Heart right ventricle (tissue), 16 donors: ENCODE results near the gene TMEM184C. TPM values are rescaled to one million over a fixed set of nuclear protein-coding genes. Genes with fewer than 3 reads are reported as not detected.
A peak's percentile ranks its signal among the peaks of the same experiment; 100 is the strongest.

Source experiments
- ATAC-seq, 8 donors: fragments of 200-7000 bp; cut with Tn5 transposase; one replicate each; pipeline ENCODE4 v1.9.1; 2020; ENCODE audit warnings: mild to moderate bottlenecking in 8 of 8, moderate library complexity in 8 of 8, moderate number of reproducible peaks in 1 of 8
- DNase-seq, 2 donors: peaks; one replicate each; pipeline ENCODE4 v3.0.0-alpha.2; 2020
- H3K27ac ChIP-seq, 10 donors: fragments of 200-600 bp; sonication (generic) in 2 of 10; one replicate each; pipeline versions ENCODE4 v1.5.0 to v1.8.0; 2020 to 2022; ENCODE audit warnings: mild to moderate bottlenecking in 3 of 10
- H3K27me3 ChIP-seq, 7 donors: fragments of 200-600 bp; one replicate each; pipeline ENCODE4 v1.8.0; 2021 to 2022; ENCODE audit warnings: mild to moderate bottlenecking in 2 of 7
- H3K36me3 ChIP-seq, 9 donors: fragments of 200-600 bp; sonication (generic) in 1 of 9; one replicate each; pipeline versions ENCODE4 v1.5.0 to v1.8.0; 2020 to 2022; ENCODE audit warnings: mild to moderate bottlenecking in 2 of 9
- H3K4me1 ChIP-seq, 9 donors: fragments of 200-600 bp; sonication (generic) in 1 of 9; one replicate each; pipeline versions ENCODE4 v1.5.0 to v1.8.0; 2020 to 2022; ENCODE audit warnings: mild to moderate bottlenecking in 4 of 9
- H3K4me3 ChIP-seq, 10 donors: fragments of 200-600 bp; sonication (generic) in 2 of 10; one replicate each; pipeline versions ENCODE4 v1.5.0 to v1.8.0; 2020 to 2022; ENCODE audit warnings: mild to moderate bottlenecking in 7 of 10, moderate library complexity in 2 of 10
- H3K9me3 ChIP-seq, 11 donors: fragments of 200-600 bp in 10 of 11; sonication (generic) in 2 of 11; one replicate each; pipeline versions ENCODE4 v1.5.0 to v1.8.0; 2013 to 2022; ENCODE audit warnings: mild to moderate bottlenecking in 2 of 11, control low read depth in 1 of 11, moderate library complexity in 1 of 11
- WGBS, 2 donors: extraction: QIAGEN DNeasy Blood & Tissue Kit; methylation state at CpG; one replicate each; pipeline ENCODE4 v1.1.7; 2013; ENCODE audit warnings: inconsistent platforms in 1 of 2; 5-methylcytosine and 5-hydroxymethylcytosine counted together
- intact Hi-C, 10 donors: fragments of 100-400 bp; cut with DNase I; formaldehyde crosslinking; loops; one replicate each; pipeline versions ENCODE4 v1.11.1 to v1.14.2; 2022
- polyA plus RNA-seq, 2 donors: library from polyadenylated mRNA; stranded (reverse); fragments of 200-250 nt; gene quantifications; one replicate each; pipeline ENCODE4 v1.2.3, GENCODE V29; 2013
- total RNA-seq, 10 donors: library from RNA; stranded (reverse); fragmentation: NEBNext Ultra II Directional in 3 of 10; extraction: Animal tissue kit (Norgen Biotek cat#: 25700) in 3 of 10; gene quantifications; one replicate each; pipeline versions ENCODE4 v1.2.1 to v1.2.4, GENCODE V29; 2021 to 2023
- TF ChIP-seq, protein P1 (sequence below), 9 donors: fragments of 200-600 bp; sonication (generic) in 2 of 9; IDR thresholded peaks; one replicate each; pipeline versions ENCODE4 v1.5.0 to v1.8.0; 2021 to 2022; ENCODE audit warnings: antibody characterized with exemption in 9 of 9, mild to moderate bottlenecking in 5 of 9, moderate library complexity in 1 of 9
- donor health status: Arrhythmogenic right ventricular cardiomyopathy.
- donor health status: ischemic (EF 13 %, LVEDD 7.1; RV severe dilation, severe dysfunction).
- donor health status: healthy with polysubstance abuse.
- donor health status: DM: no; HTN: yes; CAD: no.
- donor health status: DM: no; HTN: no; CAD: no.
- donor health status: ischemic (EF 25% LVEDD 6.9; RV normal size, moderate dysfunction).
- donor health status: ischemic (EF 25% LVEDD 5.7; RV mildly dilated, moderate dysfunction).
- donor health status: healthy.
- donor health status: DM: yes; HTN: yes; CAD: no.
- donor health status: Ischemic cardiomyopathy.
- donor health status: ischemic (EF 35%, LVEDD 5.7; RV mildly dilated, moderate dysfunction).
- donor health status: nonischemic (EF 11% LVEDD 7.7; RV severe dilation, severe dysfunction).
- donor health status: DM: yes; HTN: yes; CAD: no.
- donor health status: PGD.
- donor health status: ischemic (EF 29% LVEDD 5.4; RV normal size, mild dysfunction).
- donor health status: nonischemic (EF 23%, LVEDD 6.1; RV moderate dilation, normal function).

The TMEM184C gene
- total and polyA plus RNA-seq, 12 donors: 3.2 to 30.5 (median 21.1) TPM

DNA sequence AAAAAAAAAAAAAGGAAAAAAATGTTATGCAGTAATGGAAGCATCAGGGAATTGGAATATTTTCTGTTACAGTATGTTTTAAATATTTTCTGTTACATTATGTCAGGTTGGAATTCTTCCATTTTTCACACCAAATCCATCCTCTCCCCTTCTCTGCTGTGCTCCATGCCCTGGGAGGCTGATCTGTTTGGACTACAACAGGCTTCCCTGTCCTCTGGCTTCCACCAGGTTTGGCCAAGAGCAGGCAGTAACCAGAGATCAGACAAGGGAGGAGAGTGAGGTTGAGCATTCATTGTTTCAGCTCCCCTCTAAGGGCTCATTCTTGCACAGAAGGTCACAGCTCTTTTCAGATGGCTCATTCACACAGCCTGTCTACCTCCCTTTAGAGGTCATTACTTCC lies 11.7 kb upstream of the TMEM184C start:
- no peaks in the 10 kb centered on the region for H3K4me1 ChIP-seq
- H3K36me3 ChIP-seq: no peaks in the 10 kb centered on the region
- DNase-seq (no peak), ATAC-seq (no peak)
- H3K4me3 ChIP-seq: no peak overlapping the region
- TF ChIP-seq, protein P1, sequence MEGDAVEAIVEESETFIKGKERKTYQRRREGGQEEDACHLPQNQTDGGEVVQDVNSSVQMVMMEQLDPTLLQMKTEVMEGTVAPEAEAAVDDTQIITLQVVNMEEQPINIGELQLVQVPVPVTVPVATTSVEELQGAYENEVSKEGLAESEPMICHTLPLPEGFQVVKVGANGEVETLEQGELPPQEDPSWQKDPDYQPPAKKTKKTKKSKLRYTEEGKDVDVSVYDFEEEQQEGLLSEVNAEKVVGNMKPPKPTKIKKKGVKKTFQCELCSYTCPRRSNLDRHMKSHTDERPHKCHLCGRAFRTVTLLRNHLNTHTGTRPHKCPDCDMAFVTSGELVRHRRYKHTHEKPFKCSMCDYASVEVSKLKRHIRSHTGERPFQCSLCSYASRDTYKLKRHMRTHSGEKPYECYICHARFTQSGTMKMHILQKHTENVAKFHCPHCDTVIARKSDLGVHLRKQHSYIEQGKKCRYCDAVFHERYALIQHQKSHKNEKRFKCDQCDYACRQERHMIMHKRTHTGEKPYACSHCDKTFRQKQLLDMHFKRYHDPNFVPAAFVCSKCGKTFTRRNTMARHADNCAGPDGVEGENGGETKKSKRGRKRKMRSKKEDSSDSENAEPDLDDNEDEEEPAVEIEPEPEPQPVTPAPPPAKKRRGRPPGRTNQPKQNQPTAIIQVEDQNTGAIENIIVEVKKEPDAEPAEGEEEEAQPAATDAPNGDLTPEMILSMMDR (IDR thresholded peaks at IDR 0.05): no peak
- intact Hi-C loops: no loop called here
- H3K27ac ChIP-seq: no peak overlapping the region
- no peaks in the 10 kb centered on the region for H3K9me3 ChIP-seq
- H3K27me3 ChIP-seq: no peaks in the 10 kb centered on the region

DNA sequence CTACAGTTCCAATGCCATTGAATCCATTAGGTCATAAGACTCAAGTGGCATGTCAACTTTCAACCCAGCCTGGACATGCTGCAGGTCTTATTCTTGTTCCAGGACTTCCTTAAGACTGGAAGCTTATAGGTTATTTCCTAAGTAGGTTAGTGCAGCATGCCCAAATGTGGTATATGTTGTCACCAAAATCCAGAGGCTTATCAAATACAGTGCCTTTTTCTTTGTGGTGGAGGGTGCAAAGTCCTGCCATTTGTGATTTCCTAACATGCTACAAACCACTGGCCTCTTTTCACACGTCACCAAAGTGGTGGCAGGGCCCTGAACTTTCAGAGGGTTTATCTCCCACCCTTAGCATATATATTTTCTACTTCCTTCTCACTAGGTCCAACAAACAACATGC lies 9.7 kb upstream of the TMEM184C start:
- 85 to 87% methylated on average over 1 of the region's 1 CpG for WGBS, 2 donors

GRCh38 chr4:147610686-147611085 lies 6.5 kb upstream of the TMEM184C start:
- Histone ChIP-seq H3K27me3 (peaks cover 0 to 10% (median 0%) of the 10 kb centered on the region in 7 donors), H3K9me3 (no peaks in the 10 kb centered on the region), H3K4me1 (no peaks in the 10 kb centered on the region), H3K4me3 (no peak overlapping the region), H3K27ac (no peak overlapping the region), H3K36me3 (no peaks in the 10 kb centered on the region)
- intact Hi-C loops: no loop called here
- TF ChIP-seq, protein P1 (IDR thresholded peaks at IDR 0.05): no peak
- DNase-seq (no peak), ATAC-seq (no peak)
- WGBS, 2 donors: 77 to 83% methylated on average over 1 of the region's 1 CpG

More for the DNA sequence above, 9.7 kb upstream of the TMEM184C start:
- no peak overlapping the region for H3K27ac ChIP-seq
- ATAC-seq (no peak), DNase-seq (no peak)
- no peaks in the 10 kb centered on the region for H3K36me3 ChIP-seq
- no peak overlapping the region for H3K4me3 ChIP-seq
- intact Hi-C loops: no loop called here
- peaks cover 0 to 6% (median 0%) of the 10 kb centered on the region in 7 donors for H3K27me3 ChIP-seq
- H3K9me3 ChIP-seq: no peaks in the 10 kb centered on the region
- TF ChIP-seq, protein P1 (IDR thresholded peaks at IDR 0.05): no peak
- H3K4me1 ChIP-seq: no peaks in the 10 kb centered on the region

GRCh38 chr4:147616849-147617172 lies 386 bp upstream of the TMEM184C start:
- intact Hi-C loops: loop anchor here in 1 of 10 donors (5.0 kb wide), 1 partner anchor 65 kb away; the partner anchor contains the start of gene PRMT9
- TF ChIP-seq, protein P1 (IDR thresholded peaks at IDR 0.05): no peak
- Histone ChIP-seq H3K27ac (peak overlapping the region in 8 of 10 donors; percentile 9 to 92 (median 74)), H3K27me3 (peaks cover 0 to 4% (median 0%) of the 10 kb centered on the region in 7 donors), H3K9me3 (no peaks in the 10 kb centered on the region), H3K4me1 (peaks cover 0 to 48% (median 36%) of the 10 kb centered on the region in 9 donors), H3K36me3 (peaks cover 0 to 20% (median 0%) of the 10 kb centered on the region in 9 donors), H3K4me3 (peak overlapping the region; percentile 61 to 97 (median 72))
- ATAC-seq (peak in 4 of 8 donors; percentile 6 to 33 (median 8)), DNase-seq (no peak)
- WGBS, 2 donors: 25 to 32% methylated on average over 6 of the region's 6 CpGs
